HTR-8/SVneo (cell line): ENCODE data around the gene JADE3.

ENCODE experiments used
- DNase-seq: peaks from one replicate; pipeline ENCODE4 v3.0.0; 2011; ENCODE audit warnings: low spot score, mixed read lengths; ENCODE audit not compliant: insufficient read length
- FAIRE-seq: peaks from 2 replicates; lab custom pipeline; 2011; peaks lifted over from hg19 to GRCh38; lab: Jason Lieb, UNC

Gene JADE3

GRCh38 chrX:47098338-47099094 is 186.3 kb downstream of the JADE3 start:
- no peak for DNase-seq

GRCh38 chrX:47101206-47101605 is 189.0 kb downstream of the JADE3 start:
- DNase-seq (no peak), FAIRE-seq (no peak)

More at GRCh38 chrX:47098338-47099094, 186.3 kb downstream of the JADE3 start:
- FAIRE-seq: no peak
